ENCODE data around the gene SPTLC3.

The SPTLC3 gene

DNA sequence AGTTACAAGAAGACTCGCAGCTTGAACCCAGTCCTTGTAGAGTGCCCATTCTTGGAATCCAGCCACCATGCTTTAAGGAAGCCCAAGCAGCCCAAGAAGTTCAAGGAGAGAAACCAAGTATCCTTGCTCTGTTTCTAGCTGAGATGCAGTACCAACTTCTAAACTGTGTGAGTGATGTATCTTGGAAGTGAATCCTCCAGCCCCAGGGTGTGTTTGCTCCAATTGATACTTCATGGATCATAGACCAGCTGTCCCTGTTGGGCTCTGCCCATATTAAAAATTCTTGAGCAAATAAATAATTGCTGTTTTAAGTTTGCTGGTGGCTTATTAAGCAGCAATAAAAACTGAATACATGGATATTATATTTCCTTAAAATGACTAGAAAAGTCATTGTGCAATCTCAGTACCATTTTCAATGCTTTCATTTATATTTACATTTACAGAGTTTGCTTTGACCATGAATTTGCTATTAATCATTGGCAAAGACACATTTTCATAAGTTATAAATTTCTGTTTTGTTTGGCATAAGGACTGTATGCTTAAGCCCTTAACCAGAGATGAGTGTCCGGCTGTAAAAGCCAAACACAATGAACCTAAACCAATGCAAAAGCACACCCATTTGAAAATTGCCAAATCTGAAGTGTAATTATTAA is 9.2 kb downstream of the SPTLC3 start:
- H3K18ac ChIP-seq (ENCODE audit: low read depth in 1 of 2, low read length in 2 of 2), result no peak overlapping the region
- WGBS, result 100% methylated on average over 1 of the region's 2 CpGs
- no peak overlapping the region for H3K4me3 ChIP-seq (ENCODE audit: insufficient read depth in 1 of 2, low read depth in 1 of 2, low read length in 2 of 2)
- H3K23ac ChIP-seq (ENCODE audit: low read length in 2 of 2), result no peak overlapping the region
- H3K79me1 ChIP-seq (replicated peaks; ENCODE audit: low read length, poor library complexity, severe bottlenecking), result peaks cover 16% of the 10 kb centered on the region
- H2AFZ ChIP-seq (ENCODE audit: low read depth, low read length), result no peak overlapping the region
- H3K14ac ChIP-seq (ENCODE audit: low read length in 2 of 2), result no peak overlapping the region
- no peak overlapping the region for H3K9ac ChIP-seq (ENCODE audit: low read length)
- DNase-seq, result no peak
- peak overlapping the region; percentile 84 for H2AK5ac ChIP-seq (ENCODE audit: low read length, severe bottlenecking)
- peaks cover 17% of the 10 kb centered on the region for H3K9me3 ChIP-seq (ENCODE audit: control insufficient read depth, low read length)
- H2BK5ac ChIP-seq (ENCODE audit: low read depth, low read length, poor library complexity, severe bottlenecking), result no peak overlapping the region
- peaks cover 11% of the 10 kb centered on the region for H3K4me1 ChIP-seq (ENCODE audit: control insufficient read depth, insufficient read depth, low read depth, low read length)
- H3K4me2 ChIP-seq (ENCODE audit: low read length, poor library complexity, severe bottlenecking), result no peak overlapping the region
- peaks cover 0 to 7% of the 10 kb centered on the region in 2 experiments for H3K36me3 ChIP-seq (ENCODE audit: control insufficient read depth in 1 of 2, insufficient read depth in 2 of 2, low read depth in 1 of 2, low read length in 2 of 2)
- H3K27me3 ChIP-seq (ENCODE audit: control insufficient read depth in 1 of 2, insufficient read depth in 1 of 2, low read length in 2 of 2), result no peaks in the 10 kb centered on the region
- no peak overlapping the region for H2BK15ac ChIP-seq (ENCODE audit: low read depth, poor library complexity, severe bottlenecking)
- H3K27ac ChIP-seq (ENCODE audit: low read length, poor library complexity, severe bottlenecking), result peak overlapping the region; percentile 84
- no peak overlapping the region for H4K91ac ChIP-seq (ENCODE audit: low read length)
- H2BK12ac ChIP-seq (ENCODE audit: low read length in 2 of 2), result no peak overlapping the region
- H3K4ac ChIP-seq (ENCODE audit: low read depth in 1 of 2, low read length in 2 of 2), result no peak overlapping the region
- no peak overlapping the region for H4K8ac ChIP-seq (ENCODE audit: low read length)
- no peak overlapping the region for H2BK120ac ChIP-seq (ENCODE audit: low read depth, low read length)

DNA sequence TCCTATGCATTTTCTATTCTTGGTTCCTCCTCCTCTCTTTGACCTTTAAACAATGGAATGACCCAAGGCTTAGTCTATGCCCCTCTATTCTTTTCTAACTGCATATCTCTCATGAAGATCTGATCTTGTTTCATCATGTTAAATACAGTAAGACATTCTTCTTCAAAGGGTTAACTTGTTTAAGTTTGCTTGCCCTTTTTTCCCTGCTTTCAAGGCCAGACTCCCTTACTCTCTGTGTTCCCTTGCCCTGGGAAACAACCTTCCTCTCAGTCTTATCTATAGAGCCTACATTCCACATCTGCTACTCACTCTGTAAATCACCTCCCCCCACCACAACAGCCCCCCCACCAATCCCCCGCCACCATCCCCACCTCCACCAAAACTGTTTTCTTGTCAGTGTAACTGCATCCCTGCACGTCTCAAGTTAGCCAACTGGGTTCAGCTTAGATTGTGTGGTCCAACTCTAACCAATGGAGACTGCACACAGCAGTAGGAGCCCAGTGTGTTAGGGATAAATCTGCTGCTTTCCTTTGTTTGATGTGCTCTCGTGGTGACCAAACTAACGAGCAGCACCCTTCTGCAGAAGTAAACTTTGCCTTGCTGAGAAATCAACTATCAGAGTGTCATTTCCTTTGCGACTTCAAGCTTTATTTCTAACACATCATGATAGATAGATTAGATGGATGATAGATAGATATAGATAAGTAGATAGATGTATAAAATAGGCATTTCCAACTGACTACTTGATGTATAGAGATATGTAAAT is 12.6 kb downstream of the SPTLC3 start:
- Histone ChIP-seq H4K91ac (ENCODE audit: low read length) (no peak overlapping the region), H3K18ac (ENCODE audit: low read depth in 1 of 2, low read length in 2 of 2) (no peak overlapping the region), H2AFZ (ENCODE audit: low read depth, low read length) (no peak overlapping the region), H4K8ac (ENCODE audit: low read length) (no peak overlapping the region), H3K4me1 (ENCODE audit: control insufficient read depth, insufficient read depth, low read depth, low read length) (peaks cover 9% of the 10 kb centered on the region), H3K4me3 (ENCODE audit: insufficient read depth in 1 of 2, low read depth in 1 of 2, low read length in 2 of 2) (no peak overlapping the region), H3K4ac (ENCODE audit: low read depth in 1 of 2, low read length in 2 of 2) (no peak overlapping the region), H3K27me3 (ENCODE audit: control insufficient read depth in 1 of 2, insufficient read depth in 1 of 2, low read length in 2 of 2) (no peaks in the 10 kb centered on the region), H3K9me3 (ENCODE audit: control insufficient read depth, low read length) (peaks cover 17% of the 10 kb centered on the region), H2AK5ac (ENCODE audit: low read length, severe bottlenecking) (no peak overlapping the region), H3K36me3 (ENCODE audit: control insufficient read depth in 1 of 2, insufficient read depth in 2 of 2, low read depth in 1 of 2, low read length in 2 of 2) (peaks cover 0 to 5% of the 10 kb centered on the region in 2 experiments), H3K79me1 (replicated peaks; ENCODE audit: low read length, poor library complexity, severe bottlenecking) (peaks cover 14% of the 10 kb centered on the region), H2BK15ac (ENCODE audit: low read depth, poor library complexity, severe bottlenecking) (no peak overlapping the region), H2BK120ac (ENCODE audit: low read depth, low read length) (no peak overlapping the region), H3K23ac (ENCODE audit: low read length in 2 of 2) (no peak overlapping the region), H2BK12ac (ENCODE audit: low read length in 2 of 2) (no peak overlapping the region), H2BK5ac (ENCODE audit: low read depth, low read length, poor library complexity, severe bottlenecking) (no peak overlapping the region), H3K4me2 (ENCODE audit: low read length, poor library complexity, severe bottlenecking) (no peak overlapping the region), H3K14ac (ENCODE audit: low read length in 2 of 2) (no peak overlapping the region), H3K27ac (ENCODE audit: low read length, poor library complexity, severe bottlenecking) (no peak overlapping the region), H3K9ac (ENCODE audit: low read length) (no peak overlapping the region)
- DNase-seq, result no peak
- 69% methylated on average over 4 of the region's 5 CpGs for WGBS

DNA sequence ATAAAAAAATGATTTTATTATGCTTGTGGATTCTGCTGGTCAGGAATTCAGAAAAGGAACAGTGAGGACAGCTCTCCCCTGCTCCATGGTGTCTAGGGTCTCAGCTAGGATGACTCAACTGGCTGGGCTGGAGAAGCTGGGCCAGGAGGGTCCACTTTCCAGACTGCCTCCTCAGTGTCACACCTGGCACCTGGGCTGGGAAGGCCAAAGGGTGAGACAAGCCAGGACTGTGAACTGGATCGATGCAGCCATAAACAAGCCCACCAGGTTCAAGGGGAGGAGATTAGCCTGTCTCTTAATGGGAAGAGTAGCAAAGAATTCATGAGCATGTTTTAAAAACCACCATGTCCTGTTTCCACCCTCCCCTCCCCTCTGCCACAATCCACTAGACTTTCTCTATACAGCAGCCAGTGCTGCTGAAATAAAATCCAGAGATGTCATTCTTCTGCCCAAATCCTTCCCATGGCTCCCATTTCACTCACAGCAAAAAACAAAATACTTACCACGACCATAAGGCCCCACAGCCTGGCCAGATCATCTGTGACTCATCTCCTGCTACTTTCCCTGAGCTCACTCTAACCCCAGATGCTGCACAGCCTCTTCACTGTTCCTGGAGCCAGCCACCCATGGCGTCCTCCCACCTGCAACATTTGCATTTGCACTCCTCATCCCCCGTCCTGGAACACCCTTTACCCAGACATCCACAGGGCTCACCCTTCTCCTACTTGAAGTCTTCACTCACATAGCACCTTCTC is 13.8 kb downstream of the SPTLC3 start:
- Histone ChIP-seq H2BK12ac (ENCODE audit: low read length in 2 of 2) (peak overlapping the region; percentile 26 to 73), H3K27me3 (ENCODE audit: control insufficient read depth in 1 of 2, insufficient read depth in 1 of 2, low read length in 2 of 2) (no peaks in the 10 kb centered on the region), H3K18ac (ENCODE audit: low read depth in 1 of 2, low read length in 2 of 2) (peak overlapping the region; percentile 66 to 67), H2BK5ac (ENCODE audit: low read depth, low read length, poor library complexity, severe bottlenecking) (peak overlapping the region; percentile 86), H3K79me1 (replicated peaks; ENCODE audit: low read length, poor library complexity, severe bottlenecking) (peaks cover 21% of the 10 kb centered on the region), H3K14ac (ENCODE audit: low read length in 2 of 2) (no peak overlapping the region), H4K8ac (ENCODE audit: low read length) (peak overlapping the region; percentile 69), H3K4me3 (ENCODE audit: insufficient read depth in 1 of 2, low read depth in 1 of 2, low read length in 2 of 2) (peak overlapping the region in 1 of 2 experiments; percentile 1), H4K91ac (ENCODE audit: low read length) (peak overlapping the region; percentile 58), H3K9me3 (ENCODE audit: control insufficient read depth, low read length) (peaks cover 17% of the 10 kb centered on the region), H2BK120ac (ENCODE audit: low read depth, low read length) (no peak overlapping the region), H3K27ac (ENCODE audit: low read length, poor library complexity, severe bottlenecking) (peak overlapping the region; percentile 94), H2AK5ac (ENCODE audit: low read length, severe bottlenecking) (peak overlapping the region; percentile 96), H2BK15ac (ENCODE audit: low read depth, poor library complexity, severe bottlenecking) (no peak overlapping the region), H3K9ac (ENCODE audit: low read length) (no peak overlapping the region), H3K36me3 (ENCODE audit: control insufficient read depth in 1 of 2, insufficient read depth in 2 of 2, low read depth in 1 of 2, low read length in 2 of 2) (peaks cover 0 to 5% of the 10 kb centered on the region in 2 experiments), H3K4me1 (ENCODE audit: control insufficient read depth, insufficient read depth, low read depth, low read length) (peaks cover 9% of the 10 kb centered on the region), H2AFZ (ENCODE audit: low read depth, low read length) (no peak overlapping the region), H3K4ac (ENCODE audit: low read depth in 1 of 2, low read length in 2 of 2) (peak overlapping the region in 1 of 2 experiments; percentile 30), H3K4me2 (ENCODE audit: low read length, poor library complexity, severe bottlenecking) (no peak overlapping the region), H3K23ac (ENCODE audit: low read length in 2 of 2) (peak overlapping the region in 1 of 2 experiments; percentile 68)
- WGBS, result 25% methylated on average over 4 of the region's 4 CpGs
- DNase-seq, result peak; percentile 43

DNA sequence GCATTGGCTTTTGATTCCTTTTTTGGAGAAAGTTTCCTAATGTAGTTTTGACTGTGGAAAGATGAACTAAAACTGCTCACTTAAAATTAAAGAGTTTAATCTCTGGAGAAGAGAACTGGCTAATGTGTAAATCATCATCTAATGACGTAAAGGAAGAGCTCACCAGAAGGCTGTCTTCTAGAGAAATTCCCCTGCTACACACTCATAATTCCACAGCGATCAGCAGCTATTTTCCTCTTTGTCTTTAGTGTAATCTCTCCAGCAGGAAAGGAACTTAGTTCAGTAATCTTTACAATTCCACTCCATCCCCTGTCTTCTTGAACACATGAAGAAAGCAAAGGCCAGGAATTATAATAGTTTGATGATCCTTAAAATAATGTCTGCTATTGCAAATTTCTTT is 15.8 kb downstream of the SPTLC3 start:
- Histone ChIP-seq H3K9ac (ENCODE audit: low read length) (no peak overlapping the region), H3K79me1 (replicated peaks; ENCODE audit: low read length, poor library complexity, severe bottlenecking) (peaks cover 18% of the 10 kb centered on the region), H2BK120ac (ENCODE audit: low read depth, low read length) (no peak overlapping the region), H2AFZ (ENCODE audit: low read depth, low read length) (no peak overlapping the region), H3K23ac (ENCODE audit: low read length in 2 of 2) (no peak overlapping the region), H2AK5ac (ENCODE audit: low read length, severe bottlenecking) (no peak overlapping the region), H2BK12ac (ENCODE audit: low read length in 2 of 2) (no peak overlapping the region), H3K4me1 (ENCODE audit: control insufficient read depth, insufficient read depth, low read depth, low read length) (peaks cover 9% of the 10 kb centered on the region), H3K36me3 (ENCODE audit: control insufficient read depth in 1 of 2, insufficient read depth in 2 of 2, low read depth in 1 of 2, low read length in 2 of 2) (peaks cover 0 to 5% of the 10 kb centered on the region in 2 experiments), H3K27me3 (ENCODE audit: control insufficient read depth in 1 of 2, insufficient read depth in 1 of 2, low read length in 2 of 2) (no peaks in the 10 kb centered on the region), H3K4me2 (ENCODE audit: low read length, poor library complexity, severe bottlenecking) (no peak overlapping the region), H3K27ac (ENCODE audit: low read length, poor library complexity, severe bottlenecking) (peak overlapping the region; percentile 61), H3K4ac (ENCODE audit: low read depth in 1 of 2, low read length in 2 of 2) (no peak overlapping the region), H2BK15ac (ENCODE audit: low read depth, poor library complexity, severe bottlenecking) (no peak overlapping the region), H3K9me3 (ENCODE audit: control insufficient read depth, low read length) (peaks cover 17% of the 10 kb centered on the region), H3K14ac (ENCODE audit: low read length in 2 of 2) (no peak overlapping the region), H4K8ac (ENCODE audit: low read length) (no peak overlapping the region), H3K4me3 (ENCODE audit: insufficient read depth in 1 of 2, low read depth in 1 of 2, low read length in 2 of 2) (no peak overlapping the region), H4K91ac (ENCODE audit: low read length) (no peak overlapping the region), H2BK5ac (ENCODE audit: low read depth, low read length, poor library complexity, severe bottlenecking) (no peak overlapping the region), H3K18ac (ENCODE audit: low read depth in 1 of 2, low read length in 2 of 2) (no peak overlapping the region)
- DNase-seq, result no peak
- WGBS, result 56% methylated on average over 2 of the region's 2 CpGs
